DLD1 (cell line): Measurements from ENCODE around the gene BORCS5.

Source experiments
- in situ Hi-C: cut with HindIII; loops from 2 replicates; pipeline ENCODE4 v1.10.0; 2017; ENCODE audit warnings: low sequenced_read_pairs

Gene BORCS5

DNA sequence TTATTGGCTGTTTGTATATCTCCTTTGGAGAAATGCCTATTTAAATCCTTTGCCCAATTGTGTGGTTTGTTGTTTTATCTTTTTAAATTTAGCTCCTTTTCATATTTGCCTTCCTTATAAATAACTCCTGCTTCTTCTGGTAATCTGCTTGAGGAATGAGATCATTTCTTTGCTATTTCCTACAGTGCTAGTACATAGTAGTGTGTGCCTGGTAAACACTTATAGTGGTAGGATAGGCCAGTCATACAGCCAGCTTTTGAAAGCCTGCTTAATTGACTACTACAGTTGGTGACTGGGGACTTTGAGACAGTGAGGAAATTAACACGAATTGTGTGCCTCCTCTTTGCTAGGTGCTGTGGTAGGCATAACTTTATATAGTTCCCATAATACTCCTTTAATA, 68.7 kb downstream of the BORCS5 start:
- in situ Hi-C loops: no loop called here

GRCh38 chr12:12427568-12427967, 70.7 kb downstream of the BORCS5 start:
- in situ Hi-C loops: no loop called here

DNA sequence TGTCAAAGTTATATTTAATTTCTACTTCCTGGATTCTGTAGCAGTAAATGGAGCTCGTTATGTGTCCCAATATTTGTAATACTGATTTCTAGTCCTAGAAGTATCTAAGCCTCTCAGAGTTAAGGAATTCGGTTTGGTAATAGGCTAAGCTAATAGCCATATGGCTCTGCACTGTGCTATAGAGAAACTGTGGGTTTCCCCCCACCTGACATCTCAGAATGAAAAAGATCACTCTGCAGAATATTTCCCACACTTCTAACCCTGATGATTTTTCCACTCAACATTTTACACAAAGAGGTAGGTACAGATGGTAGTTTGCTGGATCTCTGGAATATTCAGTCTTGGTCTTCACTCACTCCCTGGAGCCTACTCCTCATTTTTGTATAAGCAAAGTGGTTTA, 71.2 kb downstream of the BORCS5 start:
- in situ Hi-C loops: no loop called here

- in situ Hi-C loops: no loop called here
Measured at GRCh38 chr12:12428961-12429657, 72.2 kb downstream of the BORCS5 start.

- in situ Hi-C loops: no loop called here
Measured at GRCh38 chr12:12432364-12432763, 75.5 kb downstream of the BORCS5 start.

- in situ Hi-C loops: no loop called here
Measured at GRCh38 chr12:12433203-12433731, 76.4 kb downstream of the BORCS5 start.

DNA sequence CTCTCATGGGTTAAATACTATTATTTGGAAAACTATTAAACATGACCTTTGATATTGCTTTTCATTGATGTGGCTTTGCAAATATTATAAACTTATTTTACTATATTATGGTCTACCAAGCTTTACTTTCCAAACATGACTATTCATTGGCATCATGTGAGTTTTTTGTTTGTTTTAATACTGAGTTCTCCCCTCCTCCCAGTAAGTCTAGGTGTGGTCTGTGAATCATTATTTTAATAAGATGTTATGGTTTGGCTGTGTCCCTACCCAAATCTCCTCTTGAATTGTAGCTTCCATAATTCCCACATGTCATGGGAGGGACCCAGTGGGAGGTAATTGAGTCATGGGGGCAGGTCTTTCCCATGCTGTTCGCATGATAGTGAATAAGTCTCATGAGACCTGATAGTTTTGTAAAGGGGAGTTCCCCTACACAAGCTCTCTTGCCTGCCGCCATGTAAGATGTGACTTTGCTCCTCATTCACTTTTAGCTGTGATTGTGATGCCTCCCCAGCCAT, 80.0 kb downstream of the BORCS5 start:
- in situ Hi-C loops: no loop called here

GRCh38 chr12:12439636-12440035, 82.8 kb downstream of the BORCS5 start:
- in situ Hi-C loops: loop anchor here (5.0 kb wide), 2 partner anchors 52 to 98 kb away; no protein-coding TSS in a partner anchor

GRCh38 chr12:12440784-12441428, 84.0 kb downstream of the BORCS5 start:
- in situ Hi-C loops: loop anchor here (5.0 kb wide), 2 partner anchors 54 to 96 kb away; no protein-coding TSS in a partner anchor

GRCh38 chr12:12441429-12441807, 84.5 kb downstream of the BORCS5 start:
- in situ Hi-C loops: loop anchor here (5.0 kb wide), 2 partner anchors 54 to 96 kb away; no protein-coding TSS in a partner anchor

GRCh38 chr12:12441843-12442461, 85.1 kb downstream of the BORCS5 start:
- in situ Hi-C loops: loop anchor here (5.0 kb wide), 2 partner anchors 55 to 95 kb away; no protein-coding TSS in a partner anchor

DNA sequence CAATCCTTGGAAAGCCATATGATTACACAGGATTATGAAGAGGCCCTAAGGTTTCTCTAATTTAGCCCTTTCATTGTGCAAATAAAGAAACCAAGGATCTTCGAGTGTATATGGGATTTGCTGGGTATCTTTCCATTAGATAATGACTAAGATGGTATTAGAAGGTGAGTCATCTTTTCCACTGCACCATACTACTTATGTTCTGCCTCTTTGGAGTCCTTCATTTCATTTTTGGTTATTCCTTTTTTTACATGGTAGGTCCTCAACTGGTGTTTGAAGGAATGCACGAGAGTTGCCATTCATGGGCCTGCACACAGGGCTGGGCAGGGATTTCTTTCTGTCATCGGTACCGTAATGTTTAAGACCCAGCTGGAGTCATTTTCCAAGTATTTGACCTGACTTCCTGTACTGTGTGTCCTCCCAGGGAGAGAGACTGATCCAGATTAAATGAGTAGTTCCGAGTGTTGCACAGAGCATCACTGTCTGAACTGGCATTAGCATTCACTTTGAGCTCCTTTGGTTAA, 85.7 kb downstream of the BORCS5 start:
- in situ Hi-C loops: loop anchor here (5.0 kb wide), 2 partner anchors 55 to 95 kb away; no protein-coding TSS in a partner anchor

GRCh38 chr12:12443431-12443878, 86.6 kb downstream of the BORCS5 start:
- in situ Hi-C loops: loop anchor here (5.0 kb wide), 2 partner anchors 56 to 94 kb away; no protein-coding TSS in a partner anchor

DNA sequence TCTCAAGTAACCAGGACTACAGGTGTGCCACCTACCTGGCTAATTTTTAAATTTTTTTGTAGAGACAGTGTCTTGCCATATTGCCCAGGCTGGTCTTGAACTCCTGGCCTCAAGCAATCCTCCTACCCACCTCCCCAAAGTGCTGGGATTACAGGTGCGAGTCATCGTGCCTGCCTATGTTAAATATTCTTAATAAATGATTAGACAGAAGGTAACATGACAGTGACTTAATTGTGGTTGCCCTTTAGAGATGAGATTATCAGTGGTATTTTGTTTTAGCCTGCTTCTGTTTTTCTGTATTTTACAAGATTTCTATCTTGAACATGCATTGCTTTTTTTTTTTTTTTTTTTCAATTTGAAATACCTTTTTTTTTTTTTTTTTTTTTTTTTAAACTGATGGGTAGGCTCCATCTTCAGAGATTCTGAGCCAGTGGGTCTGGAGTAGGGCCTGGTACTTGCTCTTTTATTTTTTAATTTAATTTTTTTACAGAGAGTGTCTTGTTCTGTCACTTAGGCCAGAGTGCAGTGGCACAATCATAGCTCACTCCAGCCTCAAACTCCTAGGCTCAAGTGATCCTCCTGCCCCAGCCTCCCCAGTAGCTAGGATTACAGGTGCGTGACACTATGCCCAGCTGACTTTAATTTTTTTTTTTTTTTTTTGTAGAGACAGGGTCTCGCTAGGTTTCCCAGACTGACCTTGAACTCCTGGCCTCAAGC, 88.4 kb downstream of the BORCS5 start:
- in situ Hi-C loops: no loop called here

DNA sequence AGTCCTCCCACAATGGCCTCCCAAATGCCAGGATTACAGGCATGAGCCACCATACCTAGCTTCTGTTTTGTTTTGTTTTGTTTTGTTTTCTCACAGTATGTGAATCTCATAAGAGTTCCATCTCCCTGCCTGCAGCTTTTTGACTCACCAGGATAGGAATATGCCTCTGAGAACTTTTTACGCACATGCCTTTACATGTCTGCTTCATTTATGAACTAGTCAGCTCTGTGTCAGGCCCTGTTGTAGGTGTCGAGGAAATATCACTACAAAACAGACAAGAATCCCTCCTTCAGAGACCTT, 89.0 kb downstream of the BORCS5 start:
- in situ Hi-C loops: no loop called here

- in situ Hi-C loops: no loop called here
Measured at GRCh38 chr12:12446786-12447185, 89.9 kb downstream of the BORCS5 start.

GRCh38 chr12:12447236-12447635, 90.4 kb downstream of the BORCS5 start:
- in situ Hi-C loops: no loop called here

GRCh38 chr12:12447837-12448236, 91.0 kb downstream of the BORCS5 start:
- in situ Hi-C loops: no loop called here

DNA sequence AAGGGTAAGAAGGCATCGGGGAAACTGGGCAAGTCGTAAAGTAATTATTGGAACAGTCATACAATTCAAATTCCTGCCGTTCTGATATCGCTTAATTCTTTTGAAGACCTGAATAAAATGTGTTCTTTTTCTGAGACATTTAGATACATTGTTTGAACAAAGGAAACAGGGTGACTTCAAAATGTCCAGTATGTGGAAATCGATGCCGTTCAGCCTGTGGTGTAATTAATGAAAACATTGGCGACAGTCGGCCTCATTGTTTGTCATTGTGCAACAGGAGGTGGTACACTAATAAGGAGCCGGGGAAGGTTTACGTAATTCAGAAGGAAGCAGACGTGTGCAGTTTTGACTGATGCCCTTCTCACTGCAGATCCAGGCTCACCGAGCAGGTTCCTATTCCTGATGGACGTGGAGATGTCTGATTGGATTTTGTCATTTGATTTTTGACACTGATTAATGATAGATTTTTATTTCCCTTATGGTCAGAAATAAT, 92.7 kb downstream of the BORCS5 start:
- in situ Hi-C loops: no loop called here

DNA sequence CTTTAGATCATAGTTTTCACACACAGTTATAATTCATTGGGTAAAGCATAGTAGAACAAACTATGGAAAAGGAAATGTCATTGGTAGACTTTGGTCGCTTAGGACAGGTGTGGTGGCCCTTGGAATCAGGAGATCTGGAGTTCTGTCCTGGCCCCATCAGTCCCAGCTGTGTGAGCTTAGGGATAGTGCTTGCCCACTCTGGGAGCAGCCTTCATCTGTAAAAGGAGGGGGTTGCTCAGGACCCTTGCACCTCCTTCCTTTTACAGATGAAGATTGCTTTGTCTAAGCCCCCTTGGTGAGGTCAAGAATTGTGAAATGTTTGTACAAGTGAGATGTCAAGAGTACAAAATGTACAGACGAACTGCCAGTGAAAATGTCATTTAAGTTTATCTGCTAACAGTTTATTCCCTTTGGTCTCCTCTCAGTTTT, 93.2 kb downstream of the BORCS5 start:
- in situ Hi-C loops: no loop called here
